GM12878 (cell line): Measurements from ENCODE around the gene NID1. TPM values are rescaled to one million over a fixed set of nuclear protein-coding genes. Genes with fewer than 3 reads are reported as not detected.

Experiments
- ATAC-seq: fragments of 200-7000 bp; cut with Tn5 transposase; 3 replicates; pipeline ENCODE4 v1.9.1; 2020; ENCODE audit warnings: mild to moderate bottlenecking, moderate library complexity
- BruUV-seq: library from RNA; stranded (reverse); fragments of 400-500 nt; replicated peaks from 2 replicates; lab custom pipeline; 2021; lab: Mats Ljungman, UMichigan
- CTCF ChIA-PET: fragments of 300-600 bp; sonication (Branson Sonifier 250); formaldehyde crosslinking; extraction: SDS; loops from one replicate; lab custom pipeline; 2021; ENCODE audit warnings: inconsistent platforms; lab: Yijun Ruan, JAX
- POLR2A ChIA-PET: fragments of 350-600 bp; formaldehyde crosslinking; extraction: SDS; loops from one replicate; lab custom pipeline; 2021; ENCODE audit warnings: inconsistent platforms; lab: Charles Lee
- RAD21 ChIA-PET: fragments of 300-600 bp; sonication (Branson Sonifier 250); formaldehyde crosslinking; loops from one replicate; lab custom pipeline; 2023; ENCODE audit warnings: antibody characterized with exemption; ENCODE audit not compliant: unreplicated experiment; lab: Charles Lee
- SMC1A ChIA-PET: fragments of 300-600 bp; sonication (Branson Sonifier 250); formaldehyde crosslinking; loops from one replicate; lab custom pipeline; 2023; ENCODE audit not compliant: unreplicated experiment, uncharacterized antibody; lab: Charles Lee
- DNase-seq: peaks from one replicate; pipeline ENCODE4 v3.0.0-alpha.2; 2011; ENCODE audit warnings: low read depth, low spot score
- FAIRE-seq: peaks from 3 replicates; lab custom pipeline; 2011; peaks lifted over from hg19 to GRCh38; lab: Jason Lieb, UNC
- H2AFZ ChIP-seq: 2 replicates; pipeline ENCODE4 v1.6.0; 2011; ENCODE audit warnings: low read depth, low read length, control low read depth; ENCODE audit not compliant: control insufficient read depth
- H3K27ac ChIP-seq: 2 replicates; pipeline ENCODE4 v1.5.1; 2011; ENCODE audit warnings: control low read depth; ENCODE audit not compliant: control insufficient read depth, insufficient read depth
- H3K27me3 ChIP-seq, 2 experiments: replicated peaks in 1 of 2; 2 replicates each; pipeline versions ENCODE4 v1.6.0 to v1.6.1; 2011; ENCODE audit warnings: low read length in 1 of 2; ENCODE audit not compliant: control insufficient read depth in 2 of 2, insufficient read depth in 2 of 2
- H3K36me3 ChIP-seq, 2 experiments: 2 replicates each; pipeline ENCODE4 v1.5.1; 2011; ENCODE audit warnings: low read length in 1 of 2; ENCODE audit not compliant: control insufficient read depth in 2 of 2, insufficient read depth in 2 of 2
- H3K4me1 ChIP-seq: 2 replicates; pipeline ENCODE4 v1.6.1; 2011; ENCODE audit warnings: mild to moderate bottlenecking, low read length, moderate library complexity, mixed read lengths; ENCODE audit not compliant: control insufficient read depth, insufficient read depth
- H3K4me2 ChIP-seq: 2 replicates; pipeline ENCODE4 v1.6.0; 2011; ENCODE audit warnings: control low read depth; ENCODE audit not compliant: control insufficient read depth, insufficient read depth
- H3K4me3 ChIP-seq: fragments of 200-600 bp; sonication (generic); 2 replicates; pipeline ENCODE4 v1.5.1; 2016
- H3K79me2 ChIP-seq: 2 replicates; pipeline ENCODE4 v1.6.0; 2011; ENCODE audit warnings: low read length; ENCODE audit not compliant: control insufficient read depth, insufficient read depth
- H3K9ac ChIP-seq: 2 replicates; pipeline ENCODE4 v1.8.0; 2011; ENCODE audit warnings: low read length, control low read depth, mixed read lengths; ENCODE audit not compliant: control insufficient read depth, insufficient read depth
- H3K9me3 ChIP-seq: replicated peaks from 3 replicates; pipeline ENCODE4 v1.5.1; 2011; ENCODE audit warnings: mild to moderate bottlenecking, low read length; ENCODE audit not compliant: control insufficient read depth, insufficient read depth
- H4K20me1 ChIP-seq: 2 replicates; pipeline ENCODE4 v1.6.0; 2011; ENCODE audit not compliant: control insufficient read depth, insufficient read depth
- CHD1 ChIP-seq: IDR thresholded peaks from 2 replicates; pipeline ENCODE4 v1.6.1; 2012; ENCODE audit warnings: low read depth, low read length, improper control_type of control experiment
- GATAD2B ChIP-seq: fragments of 450-650 bp; conservative IDR thresholded peaks from 2 replicates; pipeline ENCODE4 v1.6.1; 2017; ENCODE audit warnings: low read depth, mild to moderate bottlenecking, moderate library complexity
- HCFC1 ChIP-seq: fragments of 150-350 bp; IDR thresholded peaks from 2 replicates; pipeline ENCODE4 v1.6.1; 2014; ENCODE audit warnings: low read length
- MTA2 ChIP-seq: fragments of 450-650 bp; IDR thresholded peaks from 2 replicates; pipeline ENCODE4 v1.6.1; 2016; ENCODE audit warnings: low read depth, mild to moderate bottlenecking, moderate library complexity
- MXI1 ChIP-seq: fragments of 150-350 bp; IDR thresholded peaks from 2 replicates; pipeline ENCODE4 v1.6.1; 2011; ENCODE audit warnings: low read depth, mild to moderate bottlenecking, inconsistent platforms, low read length, improper control_type of control experiment
- NBN ChIP-seq: fragments of 450-650 bp; IDR thresholded peaks from 2 replicates; pipeline ENCODE4 v1.6.1; 2016
- NFIC ChIP-seq: IDR thresholded peaks from 2 replicates; pipeline ENCODE4 v1.6.1; 2012; ENCODE audit warnings: low read depth, mild to moderate bottlenecking, inconsistent platforms, low read length, moderate library complexity
- POU2F2 ChIP-seq: IDR thresholded peaks from 3 replicates; pipeline ENCODE4 v1.6.1; 2011; ENCODE audit warnings: low read depth, mild to moderate bottlenecking, low read length, borderline replicate concordance
- RAD21 ChIP-seq: IDR thresholded peaks from 2 replicates; pipeline ENCODE4 v1.6.1; 2011; ENCODE audit warnings: mild to moderate bottlenecking, low read depth, low read length, moderate library complexity; ENCODE audit not compliant: insufficient read depth
- RCOR1 ChIP-seq: conservative IDR thresholded peaks from 2 replicates; pipeline ENCODE4 v1.6.1; 2012; ENCODE audit warnings: low read depth, low read length, improper control_type of control experiment
- STAT1 ChIP-seq: fragments of 450-650 bp; conservative IDR thresholded peaks from 2 replicates; pipeline ENCODE4 v1.6.1; 2014; ENCODE audit warnings: antibody characterized with exemption, mild to moderate bottlenecking
- SUPT20H ChIP-seq: IDR thresholded peaks from 2 replicates; pipeline ENCODE4 v1.6.1; 2011; ENCODE audit warnings: low read depth, mild to moderate bottlenecking, low read length, moderate library complexity, borderline replicate concordance; ENCODE audit not compliant: control insufficient read depth
- SUZ12 ChIP-seq: fragments of 200-600 bp; sonication (generic); IDR thresholded peaks from one replicate; pipeline ENCODE4 v1.6.1; 2018; ENCODE audit warnings: antibody characterized with exemption, mild to moderate bottlenecking; ENCODE audit not compliant: unreplicated experiment
- WGBS: methylation state at CpG from one replicate; pipeline ENCODE4 v1.1.6; 2016; ENCODE audit warnings: low lambda C conversion rate; ENCODE audit not compliant: insufficient replicate concordance, insufficient coverage; ENCODE audit errors: missing lambda C conversion rate; 5-methylcytosine and 5-hydroxymethylcytosine counted together
- in situ Hi-C: fragments of 300-500 bp; cut with MboI; formaldehyde crosslinking; loops from 9 replicates; pipeline ENCODE4 v1.14.3; 2018; ENCODE audit warnings: mixed read lengths
- intact Hi-C: fragments of 100-400 bp; cut with micrococcal nuclease; formaldehyde crosslinking; loops from one replicate; pipeline ENCODE4 v1.14.2; 2022; ENCODE audit not compliant: unreplicated experiment
- polyA plus RNA-seq, 11 experiments: library from polyadenylated mRNA; depleted of rRNA in 4 of 11; unstranded in 6 of 11; stranded (reverse) in 5 of 11; fragments of >200 nt; fragmentation: Nextera tagmentation in 4 of 11; fragmentation: Illumina TruSeq in 1 of 11; extraction: Ambion mirVana in 4 of 11; extraction: Trizol in 1 of 11; gene quantifications; 1 replicate in 1 of 11; 2 replicates in 10 of 11; pipeline versions ENCODE4 v1.2.1 to v1.2.3, GENCODE V29; 2011 to 2016; ENCODE audit warnings: inconsistent platforms in 2 of 11, missing spikeins in 2 of 11, low read depth in 1 of 11
- total RNA-seq, 4 experiments: library from RNA; depleted of rRNA in 3 of 4; stranded (reverse); fragments of >200 nt in 3 of 4; fragmentation: Illumina TruSeq in 1 of 4; extraction: Trizol in 1 of 4; gene quantifications; 2 replicates each; pipeline versions ENCODE4 v1.2.1 to v1.2.3, GENCODE V29; 2013 to 2021
- TF ChIP-seq, protein P1 (sequence below): fragments of 450-650 bp; IDR thresholded peaks from 2 replicates; pipeline ENCODE4 v1.6.1; 2017; ENCODE audit warnings: mild to moderate bottlenecking, moderate library complexity
- TF ChIP-seq, protein P2 (sequence below): fragments of 450-650 bp; IDR thresholded peaks from 2 replicates; pipeline ENCODE4 v1.6.1; 2017; ENCODE audit warnings: borderline replicate concordance
- TF ChIP-seq, protein P3 (sequence below): IDR thresholded peaks from 2 replicates; pipeline ENCODE4 v1.6.1; 2012; ENCODE audit warnings: low read depth, low read length, improper control_type of control experiment

The NID1 gene
- total and polyA plus RNA-seq, 10 of the 15 experiments (the other 5 are each of a cell fraction or from before 2014, with no cell fraction given): 4.2 to 25.7 (median 11.3) TPM

DNA sequence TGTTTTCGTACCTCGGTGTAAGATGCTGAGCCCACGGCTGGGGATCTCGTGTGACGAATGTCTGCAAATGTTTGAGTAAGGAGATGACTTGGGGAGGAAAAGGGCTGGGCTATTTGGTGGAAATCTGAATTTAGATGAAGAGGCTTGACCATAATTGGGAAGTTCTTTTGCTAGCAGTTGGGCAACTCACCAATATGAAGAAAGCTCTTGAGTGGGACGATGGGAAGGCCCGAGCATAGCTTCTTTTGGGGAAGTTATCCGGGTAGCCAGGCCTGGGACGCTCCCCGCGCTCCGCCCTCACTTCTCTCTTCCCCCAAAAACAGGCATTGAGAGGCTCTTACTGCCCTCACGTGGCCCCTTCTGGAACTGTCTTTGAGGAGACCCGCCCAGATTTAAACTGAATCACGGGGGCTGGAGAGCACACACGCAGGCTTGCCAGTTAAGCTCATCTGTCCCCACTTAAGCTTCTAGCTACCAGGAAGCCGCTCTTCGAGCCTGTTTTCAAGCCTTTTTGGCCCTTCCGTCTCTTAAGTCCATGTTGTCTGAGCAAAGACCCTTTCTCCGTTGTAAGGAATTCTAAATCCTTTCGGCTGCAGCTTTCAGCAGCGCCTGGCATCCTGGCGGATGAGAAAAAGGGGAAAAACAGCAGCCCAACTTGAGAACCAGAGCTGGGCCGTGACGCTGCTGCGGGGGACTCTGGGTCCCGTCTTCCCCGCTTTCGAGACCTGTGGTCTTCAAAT is 93.1 kb downstream of the NID1 start:
- H3K9me3 ChIP-seq: no peaks in the 10 kb centered on the region
- peaks cover 7% of the 10 kb centered on the region for H3K4me1 ChIP-seq
- H3K27ac ChIP-seq: peak overlapping the region; percentile 80
- no peaks in the 10 kb centered on the region for H4K20me1 ChIP-seq
- BruUV-seq: no TSS peak
- intact Hi-C loops: loop anchor here (1.0 to 2.0 kb wide), 7 partner anchors 17 to 459 kb away; partner anchors contain the start of gene LYST
- CTCF ChIA-PET: interaction anchor here (0.6 to 5.1 kb wide), 106 partner anchors 9 to 865 kb away, joined by 3 to 106 read pairs (median 5); partner anchors contain the start of genes LYST and NID1
- no peaks in the 10 kb centered on the region for H3K27me3 ChIP-seq
- H3K9ac ChIP-seq: peak overlapping the region; percentile 74
- peak overlapping the region; percentile 84 for H2AFZ ChIP-seq
- DNase-seq (peak; percentile 84), ATAC-seq (peak; percentile 97), FAIRE-seq (peak; percentile 98)
- H3K4me3 ChIP-seq: peak overlapping the region; percentile 58
- SMC1A ChIA-PET: interaction anchor here (0.5 to 7.0 kb wide), 85 partner anchors 8 to 538 kb away, joined by 3 to 131 read pairs (median 5); partner anchors contain the start of genes B3GALNT2, LYST and NID1
- H3K79me2 ChIP-seq: no peaks in the 10 kb centered on the region
- H3K4me2 ChIP-seq: peak overlapping the region; percentile 84
- in situ Hi-C loops: loop anchor here (5.0 kb wide), 1 partner anchor 459 kb away; no protein-coding TSS in a partner anchor
- POLR2A ChIA-PET: interaction anchor here (0.5 to 1.8 kb wide), 18 partner anchors 13 to 495 kb away, joined by 3 to 9 read pairs (median 4); partner anchors contain the start of genes B3GALNT2 and NID1
- RAD21 ChIA-PET: interaction anchor here (0.5 to 3.1 kb wide), 78 partner anchors 9 to 696 kb away, joined by 3 to 67 read pairs (median 5); partner anchors contain the start of genes B3GALNT2, ERO1B, LYST and NID1
- WGBS: 7% methylated on average over 29 of the region's 29 CpGs
- no peaks in the 10 kb centered on the region; a peak in 1 of 4 replicates for H3K36me3 ChIP-seq
- TF ChIP-seq NFIC (no peak), MXI1 (peak; percentile 70), RAD21 (peak; percentile 98), SUZ12 (no peak), NBN (peak; percentile 46; the same call in 1 of the 2 replicates), GATAD2B (0 out of 2 replicates have a peak, but pooled peaks have one; percentile 54), RCOR1 (0 out of 2 replicates have a peak, but pooled peaks have one; percentile 8), STAT1 (no peak; the same call in 1 of the 2 replicates), CHD1 (no peak), SUPT20H (no peak), MTA2 (peak; percentile 37; the same call in 1 of the 2 replicates), POU2F2 (0 out of 3 replicates have a peak, but pooled peaks have one; percentile 43), HCFC1 (no peak)
- TF ChIP-seq, protein P1, sequence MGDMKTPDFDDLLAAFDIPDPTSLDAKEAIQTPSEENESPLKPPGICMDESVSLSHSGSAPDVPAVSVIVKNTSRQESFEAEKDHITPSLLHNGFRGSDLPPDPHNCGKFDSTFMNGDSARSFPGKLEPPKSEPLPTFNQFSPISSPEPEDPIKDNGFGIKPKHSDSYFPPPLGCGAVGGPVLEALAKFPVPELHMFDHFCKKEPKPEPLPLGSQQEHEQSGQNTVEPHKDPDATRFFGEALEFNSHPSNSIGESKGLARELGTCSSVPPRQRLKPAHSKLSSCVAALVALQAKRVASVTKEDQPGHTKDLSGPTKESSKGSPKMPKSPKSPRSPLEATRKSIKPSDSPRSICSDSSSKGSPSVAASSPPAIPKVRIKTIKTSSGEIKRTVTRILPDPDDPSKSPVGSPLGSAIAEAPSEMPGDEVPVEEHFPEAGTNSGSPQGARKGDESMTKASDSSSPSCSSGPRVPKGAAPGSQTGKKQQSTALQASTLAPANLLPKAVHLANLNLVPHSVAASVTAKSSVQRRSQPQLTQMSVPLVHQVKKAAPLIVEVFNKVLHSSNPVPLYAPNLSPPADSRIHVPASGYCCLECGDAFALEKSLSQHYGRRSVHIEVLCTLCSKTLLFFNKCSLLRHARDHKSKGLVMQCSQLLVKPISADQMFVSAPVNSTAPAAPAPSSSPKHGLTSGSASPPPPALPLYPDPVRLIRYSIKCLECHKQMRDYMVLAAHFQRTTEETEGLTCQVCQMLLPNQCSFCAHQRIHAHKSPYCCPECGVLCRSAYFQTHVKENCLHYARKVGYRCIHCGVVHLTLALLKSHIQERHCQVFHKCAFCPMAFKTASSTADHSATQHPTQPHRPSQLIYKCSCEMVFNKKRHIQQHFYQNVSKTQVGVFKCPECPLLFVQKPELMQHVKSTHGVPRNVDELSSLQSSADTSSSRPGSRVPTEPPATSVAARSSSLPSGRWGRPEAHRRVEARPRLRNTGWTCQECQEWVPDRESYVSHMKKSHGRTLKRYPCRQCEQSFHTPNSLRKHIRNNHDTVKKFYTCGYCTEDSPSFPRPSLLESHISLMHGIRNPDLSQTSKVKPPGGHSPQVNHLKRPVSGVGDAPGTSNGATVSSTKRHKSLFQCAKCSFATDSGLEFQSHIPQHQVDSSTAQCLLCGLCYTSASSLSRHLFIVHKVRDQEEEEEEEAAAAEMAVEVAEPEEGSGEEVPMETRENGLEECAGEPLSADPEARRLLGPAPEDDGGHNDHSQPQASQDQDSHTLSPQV: no peak
- TF ChIP-seq, protein P2, sequence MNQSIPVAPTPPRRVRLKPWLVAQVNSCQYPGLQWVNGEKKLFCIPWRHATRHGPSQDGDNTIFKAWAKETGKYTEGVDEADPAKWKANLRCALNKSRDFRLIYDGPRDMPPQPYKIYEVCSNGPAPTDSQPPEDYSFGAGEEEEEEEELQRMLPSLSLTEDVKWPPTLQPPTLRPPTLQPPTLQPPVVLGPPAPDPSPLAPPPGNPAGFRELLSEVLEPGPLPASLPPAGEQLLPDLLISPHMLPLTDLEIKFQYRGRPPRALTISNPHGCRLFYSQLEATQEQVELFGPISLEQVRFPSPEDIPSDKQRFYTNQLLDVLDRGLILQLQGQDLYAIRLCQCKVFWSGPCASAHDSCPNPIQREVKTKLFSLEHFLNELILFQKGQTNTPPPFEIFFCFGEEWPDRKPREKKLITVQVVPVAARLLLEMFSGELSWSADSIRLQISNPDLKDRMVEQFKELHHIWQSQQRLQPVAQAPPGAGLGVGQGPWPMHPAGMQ: no peak
- TF ChIP-seq, protein P3, sequence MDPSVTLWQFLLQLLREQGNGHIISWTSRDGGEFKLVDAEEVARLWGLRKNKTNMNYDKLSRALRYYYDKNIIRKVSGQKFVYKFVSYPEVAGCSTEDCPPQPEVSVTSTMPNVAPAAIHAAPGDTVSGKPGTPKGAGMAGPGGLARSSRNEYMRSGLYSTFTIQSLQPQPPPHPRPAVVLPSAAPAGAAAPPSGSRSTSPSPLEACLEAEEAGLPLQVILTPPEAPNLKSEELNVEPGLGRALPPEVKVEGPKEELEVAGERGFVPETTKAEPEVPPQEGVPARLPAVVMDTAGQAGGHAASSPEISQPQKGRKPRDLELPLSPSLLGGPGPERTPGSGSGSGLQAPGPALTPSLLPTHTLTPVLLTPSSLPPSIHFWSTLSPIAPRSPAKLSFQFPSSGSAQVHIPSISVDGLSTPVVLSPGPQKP: no peak
